Measurements from ENCODE around the gene KLF17.

DNA sequence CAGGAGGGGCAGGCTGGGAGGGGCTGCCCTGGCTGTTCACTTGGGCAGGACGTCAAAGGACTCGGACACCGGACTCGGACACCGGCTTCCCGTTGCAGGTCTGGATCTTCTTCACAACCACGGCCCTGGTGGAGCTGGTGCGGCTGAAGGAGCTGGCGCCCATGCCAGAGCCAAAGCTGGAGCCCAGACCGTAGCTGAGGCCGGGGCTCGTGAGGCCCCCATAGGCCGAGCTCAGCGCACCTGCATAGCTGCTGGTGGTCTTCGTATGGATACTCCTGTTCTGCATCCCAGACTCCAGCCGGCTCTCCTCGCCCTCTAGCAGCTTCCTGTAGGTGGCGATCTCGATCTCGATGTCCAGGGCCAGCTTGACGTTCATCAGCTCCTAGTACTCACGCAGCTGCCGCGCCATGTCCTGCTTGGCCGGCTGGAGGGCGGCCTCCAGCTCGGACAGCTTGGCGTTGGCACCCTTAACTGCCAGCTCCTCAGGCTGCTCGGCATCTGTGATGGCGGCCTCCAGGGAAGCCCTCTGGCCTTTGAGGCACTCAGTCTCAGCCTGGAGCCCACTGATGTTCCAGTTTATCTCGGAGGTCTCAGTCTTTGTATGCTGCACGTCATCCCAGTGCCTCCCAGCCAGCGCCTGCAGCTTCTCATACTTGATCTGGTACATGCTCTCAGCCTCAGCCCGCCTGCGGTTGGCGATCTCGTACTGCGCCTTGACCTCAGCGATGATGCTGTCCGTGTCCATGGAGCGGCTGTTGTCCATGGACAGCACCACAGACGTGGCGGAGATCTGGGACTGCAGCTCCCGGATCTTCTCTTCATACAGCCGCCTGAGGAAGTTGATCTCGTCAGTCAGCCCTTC, 15.1 kb upstream of the KLF17 start:
- TF ChIP-seq, protein P1, sequence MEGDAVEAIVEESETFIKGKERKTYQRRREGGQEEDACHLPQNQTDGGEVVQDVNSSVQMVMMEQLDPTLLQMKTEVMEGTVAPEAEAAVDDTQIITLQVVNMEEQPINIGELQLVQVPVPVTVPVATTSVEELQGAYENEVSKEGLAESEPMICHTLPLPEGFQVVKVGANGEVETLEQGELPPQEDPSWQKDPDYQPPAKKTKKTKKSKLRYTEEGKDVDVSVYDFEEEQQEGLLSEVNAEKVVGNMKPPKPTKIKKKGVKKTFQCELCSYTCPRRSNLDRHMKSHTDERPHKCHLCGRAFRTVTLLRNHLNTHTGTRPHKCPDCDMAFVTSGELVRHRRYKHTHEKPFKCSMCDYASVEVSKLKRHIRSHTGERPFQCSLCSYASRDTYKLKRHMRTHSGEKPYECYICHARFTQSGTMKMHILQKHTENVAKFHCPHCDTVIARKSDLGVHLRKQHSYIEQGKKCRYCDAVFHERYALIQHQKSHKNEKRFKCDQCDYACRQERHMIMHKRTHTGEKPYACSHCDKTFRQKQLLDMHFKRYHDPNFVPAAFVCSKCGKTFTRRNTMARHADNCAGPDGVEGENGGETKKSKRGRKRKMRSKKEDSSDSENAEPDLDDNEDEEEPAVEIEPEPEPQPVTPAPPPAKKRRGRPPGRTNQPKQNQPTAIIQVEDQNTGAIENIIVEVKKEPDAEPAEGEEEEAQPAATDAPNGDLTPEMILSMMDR (IDR thresholded peaks at IDR 0.05), result peak in 4 of 12 donors; percentile 7 to 24 (median 14)
- TF ChIP-seq POLR2A (IDR thresholded peaks at IDR 0.05), result no peak

Data from heart left ventricle (tissue), 13 donors.